Spleen (tissue), 7 donors: ENCODE results near the gene SCN8A.
"Not testable (repeated sequence)": the region's sequence is repeated elsewhere in the genome, so short reads cannot be mapped to it uniquely, and the experiment has no call there.

Experiments used
- POLR2A ChIP-seq, 3 donors: fragments of 450-650 bp; IDR thresholded peaks; one replicate each; pipeline ENCODE4 v1.5.1; 2017; ENCODE audit warnings: antibody characterized with exemption in 3 of 3, mild to moderate bottlenecking in 1 of 3
- POLR2AphosphoS5 ChIP-seq, 3 donors: sonication (generic); formaldehyde crosslinking; IDR thresholded peaks; one replicate each; pipeline ENCODE4 v1.5.1; 2017; ENCODE audit warnings: antibody characterized with exemption in 3 of 3
- TF ChIP-seq, protein P1 (sequence below), 11 experiments: fragments of 200-600 bp in 7 of 11; fragments of 450-650 bp in 4 of 11; sonication (generic) in 4 of 11; IDR thresholded peaks in 8 of 11; conservative IDR thresholded peaks in 3 of 11; 1 replicate in 7 of 11; 2 replicates in 4 of 11; pipeline versions ENCODE4 v1.4.0 to v1.8.0; 2016 to 2021; ENCODE audit warnings: antibody characterized with exemption in 11 of 11, inconsistent platforms in 4 of 11, mild to moderate bottlenecking in 1 of 11
- donor health status: DM: no; HTN: no; CAD: no; lungs with moderate emphysema.
- donor health status: DM: no; HTN: no; CAD: no.
- donor health status: DM: no; HTN: no; CAD: no.

DNA sequence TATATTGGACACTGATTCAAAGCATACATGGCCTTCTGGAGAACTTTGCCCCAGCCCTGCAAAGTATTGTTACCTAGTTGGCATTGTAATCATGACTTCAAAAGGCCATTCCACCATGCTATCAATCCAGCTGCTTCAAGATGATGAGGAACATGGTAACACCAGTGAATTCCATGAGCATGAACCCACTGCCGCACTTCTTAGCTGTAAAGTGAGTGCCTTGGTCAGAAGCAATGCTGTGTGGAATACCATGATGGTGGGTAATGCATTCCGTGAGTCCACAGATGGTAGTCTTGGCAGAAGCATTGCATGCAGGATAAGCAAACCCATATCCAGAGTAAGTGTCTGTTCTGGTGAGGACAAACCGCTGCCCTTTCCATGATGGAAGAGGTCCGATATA lies 207.0 kb downstream of the SCN8A start:
- not testable (repeated sequence) for TF ChIP-seq POLR2AphosphoS5, POLR2A (IDR thresholded peaks at IDR 0.05)
- TF ChIP-seq, protein P1, sequence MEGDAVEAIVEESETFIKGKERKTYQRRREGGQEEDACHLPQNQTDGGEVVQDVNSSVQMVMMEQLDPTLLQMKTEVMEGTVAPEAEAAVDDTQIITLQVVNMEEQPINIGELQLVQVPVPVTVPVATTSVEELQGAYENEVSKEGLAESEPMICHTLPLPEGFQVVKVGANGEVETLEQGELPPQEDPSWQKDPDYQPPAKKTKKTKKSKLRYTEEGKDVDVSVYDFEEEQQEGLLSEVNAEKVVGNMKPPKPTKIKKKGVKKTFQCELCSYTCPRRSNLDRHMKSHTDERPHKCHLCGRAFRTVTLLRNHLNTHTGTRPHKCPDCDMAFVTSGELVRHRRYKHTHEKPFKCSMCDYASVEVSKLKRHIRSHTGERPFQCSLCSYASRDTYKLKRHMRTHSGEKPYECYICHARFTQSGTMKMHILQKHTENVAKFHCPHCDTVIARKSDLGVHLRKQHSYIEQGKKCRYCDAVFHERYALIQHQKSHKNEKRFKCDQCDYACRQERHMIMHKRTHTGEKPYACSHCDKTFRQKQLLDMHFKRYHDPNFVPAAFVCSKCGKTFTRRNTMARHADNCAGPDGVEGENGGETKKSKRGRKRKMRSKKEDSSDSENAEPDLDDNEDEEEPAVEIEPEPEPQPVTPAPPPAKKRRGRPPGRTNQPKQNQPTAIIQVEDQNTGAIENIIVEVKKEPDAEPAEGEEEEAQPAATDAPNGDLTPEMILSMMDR (IDR thresholded peaks at IDR 0.05 in 8 of 11, conservative IDR thresholded peaks at IDR 0.05 in 3 of 11) = not testable (repeated sequence)
